Mesodermal cell (in vitro differentiated cells): Measurements from ENCODE around the gene ZNF782.
"Not testable (repeated sequence)": the region's sequence is repeated elsewhere in the genome, so short reads cannot be mapped to it uniquely, and the experiment has no call there.

Experiments
- H3K27ac ChIP-seq: 2 replicates; pipeline ENCODE4 v1.7.0; 2013; ENCODE audit warnings: mild to moderate bottlenecking, low read depth, low read length, moderate library complexity; ENCODE audit not compliant: severe bottlenecking
- H3K36me3 ChIP-seq: 2 replicates; pipeline ENCODE4 v1.7.1; 2013; ENCODE audit warnings: mild to moderate bottlenecking, low read length, moderate library complexity; ENCODE audit not compliant: control insufficient read depth, insufficient read depth
- H3K4me1 ChIP-seq: one replicate; pipeline ENCODE4 v1.7.1; 2013; ENCODE audit warnings: mild to moderate bottlenecking, low read length; ENCODE audit not compliant: insufficient read depth, control insufficient read depth, poor library complexity, severe bottlenecking
- H3K4me3 ChIP-seq: 2 replicates; pipeline ENCODE4 v1.7.0; 2013; ENCODE audit warnings: low read length, control low read depth, mild to moderate bottlenecking; ENCODE audit not compliant: insufficient read depth, poor library complexity, severe bottlenecking; ENCODE audit errors: extremely low read depth
- H3K9me3 ChIP-seq: 2 replicates; pipeline ENCODE4 v1.7.1; 2013; ENCODE audit warnings: mild to moderate bottlenecking, low read length, moderate library complexity; ENCODE audit not compliant: control insufficient read depth
- WGBS, 2 experiments: methylation state at CpG; one replicate each; pipeline ENCODE4 v1.1.5; 2013; ENCODE audit warnings: missing lambda C conversion rate in 2 of 2; ENCODE audit not compliant: insufficient coverage in 2 of 2; 5-methylcytosine and 5-hydroxymethylcytosine counted together

Gene ZNF782

GRCh38 chr9:96852676-96853075 is 1.6 kb downstream of the ZNF782 start:
- Histone ChIP-seq H3K9me3 (peaks cover 18% of the 10 kb centered on the region), H3K27ac (no peak overlapping the region), H3K36me3 (peaks cover 8% of the 10 kb centered on the region), H3K4me3 (no peak overlapping the region), H3K4me1 (peaks cover 9% of the 10 kb centered on the region)
- WGBS, 2 experiments: 80 to 96% methylated on average over 2 to 4 of the region's 4 CpGs

- no peak overlapping the region for H3K27ac ChIP-seq
- no peaks in the 10 kb centered on the region for H3K4me1 ChIP-seq
- H3K36me3 ChIP-seq: peaks cover 16% of the 10 kb centered on the region
- no CpG with 5 or more reads among the region's 2 CpGs for WGBS, 2 experiments
- H3K4me3 ChIP-seq: no peak overlapping the region
- H3K9me3 ChIP-seq: peaks cover 21% of the 10 kb centered on the region
Observed at GRCh38 chr9:96844040-96844439, 10.3 kb downstream of the ZNF782 start.

GRCh38 chr9:96818533-96818932 is 35.8 kb downstream of the ZNF782 start:
- H3K4me3 ChIP-seq: no peak overlapping the region
- H3K36me3 ChIP-seq: peaks cover 35% of the 10 kb centered on the region
- WGBS, 2 experiments: 95 to 100% methylated on average over 3 of the region's 6 CpGs
- no peaks in the 10 kb centered on the region for H3K4me1 ChIP-seq
- peaks cover 70% of the 10 kb centered on the region for H3K9me3 ChIP-seq
- no peak overlapping the region for H3K27ac ChIP-seq

GRCh38 chr9:96817973-96818372 is 36.3 kb downstream of the ZNF782 start:
- Histone ChIP-seq H3K27ac (no peak overlapping the region), H3K9me3 (peaks cover 71% of the 10 kb centered on the region), H3K36me3 (peaks cover 33% of the 10 kb centered on the region), H3K4me1 (no peaks in the 10 kb centered on the region), H3K4me3 (no peak overlapping the region)
- WGBS, 2 experiments: 97% methylated on average over 2 of the region's 2 CpGs; no CpG with 5 or more reads in 1 of the 2 experiments

GRCh38 chr9:96813607-96814006 is 40.7 kb downstream of the ZNF782 start:
- H3K4me3 ChIP-seq: no peak overlapping the region
- H3K9me3 ChIP-seq: peaks cover 59% of the 10 kb centered on the region
- no peak overlapping the region for H3K27ac ChIP-seq
- H3K4me1 ChIP-seq: no peaks in the 10 kb centered on the region
- H3K36me3 ChIP-seq: peaks cover 12% of the 10 kb centered on the region
- 100% methylated on average over 1 of the region's 1 CpG; no CpG with 5 or more reads in 1 of the 2 experiments for WGBS, 2 experiments

- WGBS, 2 experiments: no CpG with 5 or more reads among the region's 2 CpGs
- peaks cover 30% of the 10 kb centered on the region for H3K9me3 ChIP-seq
- not testable (repeated sequence) for H3K27ac ChIP-seq, H3K4me1 ChIP-seq, H3K4me3 ChIP-seq, H3K36me3 ChIP-seq
Observed at GRCh38 chr9:96798959-96799358, 55.4 kb downstream of the ZNF782 start.

GRCh38 chr9:96784021-96784420 is 70.3 kb downstream of the ZNF782 start:
- Histone ChIP-seq H3K4me1 (no peaks in the 10 kb centered on the region), H3K9me3 (peaks cover 4% of the 10 kb centered on the region), H3K36me3 (no peaks in the 10 kb centered on the region), H3K4me3 (no peak overlapping the region), H3K27ac (no peak overlapping the region)
- 100% methylated on average over 1 to 3 of the region's 3 CpGs for WGBS, 2 experiments

- Histone ChIP-seq H3K27ac (no peak overlapping the region), H3K36me3 (no peaks in the 10 kb centered on the region), H3K4me1 (no peaks in the 10 kb centered on the region), H3K4me3 (no peak overlapping the region), H3K9me3 (no peaks in the 10 kb centered on the region)
Observed at GRCh38 chr9:96782235-96782634, 72.1 kb downstream of the ZNF782 start.

- Histone ChIP-seq H3K27ac (no peak overlapping the region), H3K4me3 (no peak overlapping the region), H3K9me3 (no peaks in the 10 kb centered on the region), H3K36me3 (no peaks in the 10 kb centered on the region), H3K4me1 (no peaks in the 10 kb centered on the region)
- WGBS, 2 experiments: 67% methylated on average over 1 of the region's 3 CpGs; no CpG with 5 or more reads in 1 of the 2 experiments
Observed at GRCh38 chr9:96781552-96781951, 72.8 kb downstream of the ZNF782 start.

- Histone ChIP-seq H3K4me1 (no peaks in the 10 kb centered on the region), H3K9me3 (no peaks in the 10 kb centered on the region), H3K36me3 (peaks cover 22% of the 10 kb centered on the region), H3K4me3 (no peak overlapping the region), H3K27ac (no peak overlapping the region)
- no CpG with 5 or more reads among the region's 2 CpGs for WGBS, 2 experiments
Observed at GRCh38 chr9:96779089-96779488, 75.2 kb downstream of the ZNF782 start.

- H3K4me1 ChIP-seq: no peaks in the 10 kb centered on the region
- H3K27ac ChIP-seq: no peak overlapping the region
- WGBS, 2 experiments: 8 to 13% methylated on average over 19 to 20 of the region's 23 CpGs
- H3K36me3 ChIP-seq: peaks cover 39% of the 10 kb centered on the region
- no peaks in the 10 kb centered on the region for H3K9me3 ChIP-seq
- peak overlapping the region; percentile 79 for H3K4me3 ChIP-seq
Observed at GRCh38 chr9:96777426-96777864, 76.9 kb downstream of the ZNF782 start.
